HG03520 (cell line): ENCODE measurements around the gene TTC23.

Experiments
- ATAC-seq: cut with Tn5 transposase; IDR thresholded peaks from one replicate; pipeline ENCODE4 v1.9.1; 2021; ENCODE audit warnings: mild to moderate bottlenecking, moderate library complexity; ENCODE audit not compliant: unreplicated experiment

The TTC23 gene

GRCh38 chr15:99249270-99249841 is at the start of gene TTC23:
TTC23 (minus strand) TSS chr15:99249581; CDS start chr15:99228712, 20,869 bp downstream.
- ATAC-seq, result no peak

DNA sequence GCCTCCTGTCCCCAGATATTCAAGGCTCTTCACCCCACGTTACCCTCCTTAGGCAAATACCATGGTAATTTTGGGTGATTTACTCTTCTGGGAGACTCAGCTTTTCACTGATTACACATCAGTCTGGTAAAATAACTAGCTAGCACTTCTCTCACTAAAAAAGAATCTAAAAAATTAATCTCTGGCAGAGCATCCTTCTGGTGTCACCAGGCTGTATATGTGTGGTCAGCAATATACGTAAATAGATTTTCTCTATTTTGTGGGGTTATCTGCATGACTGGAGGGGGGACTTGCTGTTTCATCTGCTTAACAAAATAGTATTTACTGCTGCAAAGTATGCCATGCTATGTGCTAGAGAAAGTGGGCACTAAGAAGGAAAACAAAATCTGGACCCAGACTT is 47.0 kb upstream of the TTC23 start:
- no peak for ATAC-seq

DNA sequence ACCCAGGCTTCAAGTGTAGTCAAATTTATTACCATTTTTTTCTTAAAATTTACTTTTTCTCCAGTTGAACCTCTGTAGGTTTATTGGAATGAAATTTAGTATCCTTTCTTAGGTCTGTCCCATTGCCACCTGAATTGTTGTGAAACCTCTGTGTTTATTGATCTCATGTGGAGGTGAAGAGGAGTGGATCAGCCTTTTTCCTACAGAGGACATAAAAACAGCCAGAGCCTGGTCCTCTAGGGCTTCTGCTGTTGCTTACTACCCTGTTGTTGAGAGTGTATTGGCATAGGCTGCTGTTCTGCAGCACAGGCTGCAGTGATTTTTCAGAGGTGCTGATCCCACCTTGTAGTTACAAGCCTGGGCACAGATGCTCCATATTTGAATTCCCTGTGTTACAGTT is 46.5 kb upstream of the TTC23 start:
- ATAC-seq, result no peak

DNA sequence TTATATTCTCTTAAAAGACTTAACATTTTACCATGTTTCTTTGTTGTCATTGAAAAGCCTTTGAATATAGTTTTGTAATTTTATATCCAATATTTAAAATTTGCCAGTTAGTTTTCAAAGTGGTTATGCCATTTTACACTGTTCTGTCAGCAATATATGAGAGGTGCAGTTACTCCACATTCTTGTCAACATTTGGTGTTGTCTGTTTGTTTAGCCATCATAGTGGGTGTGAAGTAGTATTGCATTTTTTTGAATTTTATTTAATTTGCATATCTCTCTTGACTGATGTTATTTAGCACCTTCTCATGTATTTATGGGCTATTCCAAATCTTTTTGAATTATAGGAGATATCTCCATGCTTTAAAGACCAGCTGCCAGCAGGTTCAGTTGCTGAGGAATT is 42.3 kb upstream of the TTC23 start:
- ATAC-seq, result no peak

DNA sequence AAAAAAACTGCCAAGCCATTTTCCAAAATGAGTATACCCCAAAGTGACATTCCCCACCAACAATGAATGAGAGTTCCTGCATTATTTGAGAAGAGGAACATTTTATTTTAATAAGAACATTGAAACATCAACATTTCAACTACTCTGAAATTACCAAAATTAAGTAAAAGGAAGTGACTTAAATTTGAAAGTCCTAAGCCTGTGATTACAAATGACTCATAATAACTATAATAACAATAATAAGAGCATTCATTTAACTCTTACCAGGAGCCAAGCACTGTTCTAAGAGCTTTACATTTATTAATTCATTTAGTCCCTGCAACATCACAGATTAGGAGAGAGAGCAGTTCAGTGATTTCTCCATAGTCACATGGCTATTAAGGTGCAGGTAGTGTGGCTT is 34.3 kb upstream of the TTC23 start:
- ATAC-seq, result no peak

- no peak for ATAC-seq
Measured at GRCh38 chr15:99282586-99282985, 33.2 kb upstream of the TTC23 start.

GRCh38 chr15:99282121-99282520 is 32.7 kb upstream of the TTC23 start:
- no peak for ATAC-seq

DNA sequence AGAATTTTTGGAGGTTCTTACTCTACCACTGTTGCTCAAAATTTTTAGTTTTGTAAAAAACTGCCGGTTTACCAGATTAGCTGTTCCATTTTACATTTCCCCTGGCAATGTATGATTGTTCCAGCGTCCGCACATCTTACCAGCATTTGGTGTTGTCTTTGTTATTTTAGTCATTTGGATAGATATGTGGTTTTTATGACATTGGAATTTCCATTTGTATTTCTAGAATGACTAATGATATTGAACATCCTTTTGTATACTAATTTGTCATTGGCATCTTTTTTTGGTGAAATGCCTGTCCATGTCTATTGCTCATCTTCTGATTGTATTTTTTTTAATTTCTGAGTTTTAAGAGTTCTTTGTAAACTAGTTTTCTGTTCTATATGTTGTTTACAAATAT is 30.4 kb upstream of the TTC23 start:
- ATAC-seq, result no peak

- ATAC-seq, result no peak
Measured at GRCh38 chr15:99279290-99279689, 29.9 kb upstream of the TTC23 start.

GRCh38 chr15:99275525-99276128 is 26.2 kb upstream of the TTC23 start:
- ATAC-seq, result no peak

GRCh38 chr15:99275061-99275460 is 25.7 kb upstream of the TTC23 start:
- ATAC-seq, result no peak

DNA sequence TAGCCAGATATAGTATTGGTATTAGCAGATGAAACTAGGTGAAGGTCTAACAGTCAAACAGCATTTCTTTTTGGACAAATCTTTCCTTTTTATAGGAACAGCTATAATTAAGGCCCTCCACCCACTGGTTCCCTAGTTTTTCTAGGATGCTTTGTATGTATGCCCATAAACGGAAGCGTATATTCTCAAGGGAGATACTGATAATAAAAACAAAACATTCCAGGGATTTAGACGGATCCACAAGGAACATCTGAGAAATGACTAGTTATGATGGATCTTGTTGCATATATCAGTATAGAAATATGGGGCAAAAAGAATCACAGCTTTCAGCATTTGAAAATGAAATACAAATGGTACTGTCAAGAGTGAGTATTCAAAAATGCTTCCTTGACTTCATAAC is 24.4 kb upstream of the TTC23 start:
- ATAC-seq, result no peak

- ATAC-seq, result no peak
Measured at GRCh38 chr15:99268431-99268830, 19.1 kb upstream of the TTC23 start.

DNA sequence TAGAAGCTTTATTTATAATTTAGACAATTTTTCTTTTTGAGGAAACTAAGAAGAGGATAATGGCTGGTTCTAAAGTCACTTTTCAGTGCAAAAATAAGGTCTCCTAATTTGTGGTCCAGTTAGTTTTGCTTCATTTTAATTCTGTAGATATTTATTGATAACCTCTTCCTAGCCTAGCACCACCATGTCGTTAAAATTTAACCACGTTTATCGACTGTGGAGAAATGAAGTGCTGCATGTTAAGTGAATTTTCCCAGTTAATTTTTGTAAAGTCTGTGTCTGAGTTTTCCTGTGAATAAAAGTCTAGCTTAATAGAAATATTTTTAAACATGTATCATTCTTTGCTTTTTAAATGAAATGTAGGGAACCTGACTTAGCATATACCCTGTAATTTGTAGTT is 18.6 kb upstream of the TTC23 start:
- ATAC-seq, result no peak

- no peak for ATAC-seq
Measured at GRCh38 chr15:99265541-99266070, 16.2 kb upstream of the TTC23 start.

GRCh38 chr15:99264125-99264524 is 14.7 kb upstream of the TTC23 start:
- no peak for ATAC-seq

DNA sequence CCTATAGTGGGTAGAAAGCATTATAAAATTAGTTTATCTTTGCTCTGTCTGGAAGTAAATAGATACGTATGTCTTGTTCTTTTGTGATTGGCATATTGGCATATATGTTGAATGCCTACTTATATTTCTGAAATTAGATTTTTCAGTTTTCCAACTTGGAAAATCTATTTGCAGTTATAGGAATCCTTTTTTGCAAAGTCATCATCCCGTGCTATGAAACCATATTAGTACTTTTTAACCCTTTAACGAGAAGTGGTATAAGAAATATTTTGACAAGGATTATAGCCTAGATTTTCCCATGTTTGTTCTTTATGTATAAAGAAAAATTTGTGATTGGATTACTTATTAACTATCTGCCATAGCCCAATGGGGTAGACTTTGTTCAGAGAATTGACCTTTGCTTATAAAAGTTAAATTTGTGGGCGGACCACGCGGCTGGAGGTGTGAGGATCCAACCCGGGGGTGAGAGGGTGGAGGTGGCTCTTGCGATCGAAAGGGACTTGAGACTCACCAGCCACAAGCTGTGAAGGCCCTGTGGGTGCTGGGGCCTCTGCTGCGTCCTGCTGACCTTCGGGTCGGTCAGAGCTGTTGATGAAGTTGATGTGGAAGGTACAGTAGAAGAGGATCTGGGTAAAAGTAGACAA is 7.8 kb upstream of the TTC23 start:
- no peak for ATAC-seq

GRCh38 chr15:99253381-99254090 is 4.2 kb upstream of the TTC23 start:
- no peak for ATAC-seq

GRCh38 chr15:99252326-99252725 is 2.9 kb upstream of the TTC23 start:
- no peak for ATAC-seq

GRCh38 chr15:99250857-99251841 is 1.8 kb upstream of the TTC23 start, which contains the start of gene LRRC28:
LRRC28 (plus strand) TSS chr15:99251481; CDS start chr15:99255958, 4,477 bp downstream.
- peak; percentile 94 for ATAC-seq
